Liver (tissue), 9 donors: Measurements from ENCODE around the gene GASK1B. TPM values are rescaled to one million over a fixed set of nuclear protein-coding genes. Genes with fewer than 3 reads are reported as not detected.

Experiments used
- DNase-seq: peaks from one replicate; pipeline ENCODE4 v3.0.0-alpha.2; 2017; ENCODE audit warnings: low spot score
- H3K27ac ChIP-seq, 2 donors: one replicate each; pipeline ENCODE4 v1.7.0; 2013; ENCODE audit warnings: inconsistent platforms in 2 of 2, low read length in 2 of 2, control low read depth in 1 of 2, low read depth in 1 of 2, mild to moderate bottlenecking in 1 of 2
- H3K27me3 ChIP-seq, 4 donors: one replicate each; pipeline versions ENCODE4 v1.6.1 to v1.7.0; 2013; ENCODE audit warnings: low read length in 3 of 4, inconsistent platforms in 1 of 4, mild to moderate bottlenecking in 1 of 4, moderate library complexity in 1 of 4; ENCODE audit not compliant: control insufficient read depth in 4 of 4, insufficient read depth in 4 of 4
- H3K36me3 ChIP-seq, 4 donors: one replicate each; pipeline versions ENCODE4 v1.6.1 to v1.7.0; 2013; ENCODE audit warnings: low read length in 3 of 4, mild to moderate bottlenecking in 3 of 4, low read depth in 1 of 4, moderate library complexity in 1 of 4; ENCODE audit not compliant: control insufficient read depth in 4 of 4, insufficient read depth in 3 of 4
- H3K4me1 ChIP-seq, 4 donors: one replicate each; pipeline versions ENCODE4 v1.6.1 to v1.7.0; 2013; ENCODE audit warnings: low read length in 3 of 4, mild to moderate bottlenecking in 3 of 4, moderate library complexity in 1 of 4; ENCODE audit not compliant: control insufficient read depth in 4 of 4, insufficient read depth in 4 of 4
- H3K4me3 ChIP-seq, 3 donors: one replicate each; pipeline versions ENCODE4 v1.6.1 to v1.7.0; 2013; ENCODE audit warnings: low read length in 3 of 3, control low read depth in 1 of 3, low read depth in 1 of 3, mild to moderate bottlenecking in 1 of 3
- H3K9ac ChIP-seq, 2 donors: one replicate each; pipeline ENCODE4 v1.7.0; 2013; ENCODE audit warnings: low read length in 2 of 2, mild to moderate bottlenecking in 2 of 2, moderate library complexity in 2 of 2, control low read depth in 1 of 2, low read depth in 1 of 2
- H3K9me3 ChIP-seq, 4 donors: one replicate each; pipeline versions ENCODE4 v1.6.1 to v1.7.0; 2013; ENCODE audit warnings: low read length in 3 of 4; ENCODE audit not compliant: control insufficient read depth in 4 of 4
- EGR1 ChIP-seq, 2 donors: IDR thresholded peaks; 2 replicates each; pipeline ENCODE4 v1.6.1; 2016 to 2018; ENCODE audit warnings: antibody characterized with exemption in 2 of 2, low read depth in 2 of 2
- FOXA1 ChIP-seq: IDR thresholded peaks from 2 replicates; pipeline ENCODE4 v1.6.1; 2016; ENCODE audit warnings: antibody characterized with exemption
- FOXA2 ChIP-seq: IDR thresholded peaks from 2 replicates; pipeline ENCODE4 v1.6.1; 2016; ENCODE audit warnings: antibody characterized with exemption
- GABPA ChIP-seq, 2 donors: IDR thresholded peaks in 1 of 2; conservative IDR thresholded peaks in 1 of 2; 2 replicates each; pipeline ENCODE4 v1.6.1; 2016; ENCODE audit warnings: antibody characterized with exemption in 2 of 2, mild to moderate bottlenecking in 1 of 2, moderate library complexity in 1 of 2
- HNF4A ChIP-seq, 2 donors: conservative IDR thresholded peaks; 2 replicates each; pipeline ENCODE4 v1.6.1; 2016; ENCODE audit warnings: antibody characterized with exemption in 2 of 2, mild to moderate bottlenecking in 2 of 2
- HNF4G ChIP-seq: IDR thresholded peaks from 2 replicates; pipeline ENCODE4 v1.6.1; 2016; ENCODE audit warnings: antibody characterized with exemption
- NR2F2 ChIP-seq: IDR thresholded peaks from 2 replicates; pipeline ENCODE4 v1.6.1; 2016; ENCODE audit warnings: antibody characterized with exemption
- SP1 ChIP-seq: IDR thresholded peaks from 2 replicates; pipeline ENCODE4 v1.6.1; 2018; ENCODE audit warnings: antibody characterized with exemption, mild to moderate bottlenecking
- YY1 ChIP-seq: IDR thresholded peaks from 2 replicates; pipeline ENCODE4 v1.6.1; 2016; ENCODE audit warnings: antibody characterized with exemption, mild to moderate bottlenecking
- WGBS: extraction: QIAGEN DNeasy Blood & Tissue Kit; methylation state at CpG from one replicate; pipeline ENCODE4 v1.1.7; 2013; 5-methylcytosine and 5-hydroxymethylcytosine counted together
- polyA plus RNA-seq, 2 donors: library from polyadenylated mRNA; stranded (reverse) in 1 of 2; unstranded in 1 of 2; fragments of 200-250 nt in 1 of 2; fragments of >200 nt in 1 of 2; fragmentation: Nextera tagmentation in 1 of 2; extraction: Ambion mirVana in 1 of 2; gene quantifications; one replicate each; pipeline versions ENCODE4 v1.2.1 to v1.2.3, GENCODE V29; 2013 to 2015
- total RNA-seq, 2 donors: library from RNA; depleted of rRNA; stranded (reverse); fragments of >200 nt; gene quantifications; one replicate each; pipeline ENCODE4 v1.2.3, GENCODE V29; 2014
- TF ChIP-seq, protein P1 (sequence below): IDR thresholded peaks from 2 replicates; pipeline ENCODE4 v1.6.1; 2016; ENCODE audit warnings: antibody characterized with exemption
- TF ChIP-seq, protein P2 (sequence below): IDR thresholded peaks from 2 replicates; pipeline ENCODE4 v1.6.1; 2016; ENCODE audit warnings: antibody characterized with exemption
- TF ChIP-seq, protein P3 (sequence below): IDR thresholded peaks from 2 replicates; pipeline ENCODE4 v1.6.1; 2016; ENCODE audit warnings: antibody characterized with exemption, mild to moderate bottlenecking
- TF ChIP-seq, protein P4 (sequence below): fragments of 150-350 bp; IDR thresholded peaks from 2 replicates; pipeline ENCODE4 v1.5.1; 2017; ENCODE audit warnings: improper control_type of control experiment, low read depth, low read length; ENCODE audit not compliant: missing input control
- donor health status: healthy.
- donor health status: healthy.
- donor health status: healthy.
- donor health status: healthy.
- donor health status: healthy.

GASK1B gene
- total and polyA plus RNA-seq, 4 donors, result 1.3 to 8.2 (median 4.4) TPM

DNA sequence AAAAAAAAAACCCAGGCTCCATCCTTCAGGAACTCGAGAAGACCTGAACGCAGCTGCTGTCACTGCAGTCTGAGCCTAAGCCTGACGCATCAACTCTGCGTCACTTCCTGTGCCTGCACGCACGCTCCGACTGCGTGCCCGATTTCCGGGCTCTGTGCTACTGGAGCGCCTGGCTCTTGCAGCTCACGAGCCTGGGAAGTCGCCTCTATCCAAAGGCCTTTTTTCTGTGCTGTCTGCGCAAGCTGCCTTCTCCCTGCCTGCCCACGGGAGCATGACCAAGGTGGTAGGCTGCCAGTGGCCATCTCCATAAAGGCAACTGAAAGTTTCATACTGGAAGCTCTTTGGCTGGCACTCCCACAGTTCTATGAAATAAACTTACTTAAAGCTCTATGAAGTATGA, 9.9 kb upstream of the GASK1B start:
- TF ChIP-seq HNF4G, result no peak
- TF ChIP-seq NR2F2, result no peak
- TF ChIP-seq, protein P1, sequence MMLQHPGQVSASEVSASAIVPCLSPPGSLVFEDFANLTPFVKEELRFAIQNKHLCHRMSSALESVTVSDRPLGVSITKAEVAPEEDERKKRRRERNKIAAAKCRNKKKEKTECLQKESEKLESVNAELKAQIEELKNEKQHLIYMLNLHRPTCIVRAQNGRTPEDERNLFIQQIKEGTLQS, result no peak
- TF ChIP-seq, protein P2, sequence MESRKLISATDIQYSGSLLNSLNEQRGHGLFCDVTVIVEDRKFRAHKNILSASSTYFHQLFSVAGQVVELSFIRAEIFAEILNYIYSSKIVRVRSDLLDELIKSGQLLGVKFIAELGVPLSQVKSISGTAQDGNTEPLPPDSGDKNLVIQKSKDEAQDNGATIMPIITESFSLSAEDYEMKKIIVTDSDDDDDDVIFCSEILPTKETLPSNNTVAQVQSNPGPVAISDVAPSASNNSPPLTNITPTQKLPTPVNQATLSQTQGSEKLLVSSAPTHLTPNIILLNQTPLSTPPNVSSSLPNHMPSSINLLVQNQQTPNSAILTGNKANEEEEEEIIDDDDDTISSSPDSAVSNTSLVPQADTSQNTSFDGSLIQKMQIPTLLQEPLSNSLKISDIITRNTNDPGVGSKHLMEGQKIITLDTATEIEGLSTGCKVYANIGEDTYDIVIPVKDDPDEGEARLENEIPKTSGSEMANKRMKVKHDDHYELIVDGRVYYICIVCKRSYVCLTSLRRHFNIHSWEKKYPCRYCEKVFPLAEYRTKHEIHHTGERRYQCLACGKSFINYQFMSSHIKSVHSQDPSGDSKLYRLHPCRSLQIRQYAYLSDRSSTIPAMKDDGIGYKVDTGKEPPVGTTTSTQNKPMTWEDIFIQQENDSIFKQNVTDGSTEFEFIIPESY, result no peak
- TF ChIP-seq HNF4A (conservative IDR thresholded peaks at IDR 0.05), result no peak
- TF ChIP-seq EGR1 (IDR thresholded peaks at IDR 0.05; ENCODE audit: low read depth in 2 of 2), result no peak
- TF ChIP-seq, protein P3, sequence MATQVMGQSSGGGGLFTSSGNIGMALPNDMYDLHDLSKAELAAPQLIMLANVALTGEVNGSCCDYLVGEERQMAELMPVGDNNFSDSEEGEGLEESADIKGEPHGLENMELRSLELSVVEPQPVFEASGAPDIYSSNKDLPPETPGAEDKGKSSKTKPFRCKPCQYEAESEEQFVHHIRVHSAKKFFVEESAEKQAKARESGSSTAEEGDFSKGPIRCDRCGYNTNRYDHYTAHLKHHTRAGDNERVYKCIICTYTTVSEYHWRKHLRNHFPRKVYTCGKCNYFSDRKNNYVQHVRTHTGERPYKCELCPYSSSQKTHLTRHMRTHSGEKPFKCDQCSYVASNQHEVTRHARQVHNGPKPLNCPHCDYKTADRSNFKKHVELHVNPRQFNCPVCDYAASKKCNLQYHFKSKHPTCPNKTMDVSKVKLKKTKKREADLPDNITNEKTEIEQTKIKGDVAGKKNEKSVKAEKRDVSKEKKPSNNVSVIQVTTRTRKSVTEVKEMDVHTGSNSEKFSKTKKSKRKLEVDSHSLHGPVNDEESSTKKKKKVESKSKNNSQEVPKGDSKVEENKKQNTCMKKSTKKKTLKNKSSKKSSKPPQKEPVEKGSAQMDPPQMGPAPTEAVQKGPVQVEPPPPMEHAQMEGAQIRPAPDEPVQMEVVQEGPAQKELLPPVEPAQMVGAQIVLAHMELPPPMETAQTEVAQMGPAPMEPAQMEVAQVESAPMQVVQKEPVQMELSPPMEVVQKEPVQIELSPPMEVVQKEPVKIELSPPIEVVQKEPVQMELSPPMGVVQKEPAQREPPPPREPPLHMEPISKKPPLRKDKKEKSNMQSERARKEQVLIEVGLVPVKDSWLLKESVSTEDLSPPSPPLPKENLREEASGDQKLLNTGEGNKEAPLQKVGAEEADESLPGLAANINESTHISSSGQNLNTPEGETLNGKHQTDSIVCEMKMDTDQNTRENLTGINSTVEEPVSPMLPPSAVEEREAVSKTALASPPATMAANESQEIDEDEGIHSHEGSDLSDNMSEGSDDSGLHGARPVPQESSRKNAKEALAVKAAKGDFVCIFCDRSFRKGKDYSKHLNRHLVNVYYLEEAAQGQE, result no peak
- no peak for TF ChIP-seq FOXA1
- Histone ChIP-seq H3K36me3 (no peaks in the 10 kb centered on the region), H3K9ac (no peak overlapping the region), H3K27me3 (peaks cover 0 to 3% (median 0%) of the 10 kb centered on the region in 4 donors), H3K4me1 (no peaks in the 10 kb centered on the region), H3K4me3 (no peak overlapping the region), H3K27ac (no peak overlapping the region), H3K9me3 (peaks cover 0 to 3% (median 0%) of the 10 kb centered on the region in 4 donors)
- WGBS, result 92% methylated on average over 15 of the region's 15 CpGs
- no peak for DNase-seq

DNA sequence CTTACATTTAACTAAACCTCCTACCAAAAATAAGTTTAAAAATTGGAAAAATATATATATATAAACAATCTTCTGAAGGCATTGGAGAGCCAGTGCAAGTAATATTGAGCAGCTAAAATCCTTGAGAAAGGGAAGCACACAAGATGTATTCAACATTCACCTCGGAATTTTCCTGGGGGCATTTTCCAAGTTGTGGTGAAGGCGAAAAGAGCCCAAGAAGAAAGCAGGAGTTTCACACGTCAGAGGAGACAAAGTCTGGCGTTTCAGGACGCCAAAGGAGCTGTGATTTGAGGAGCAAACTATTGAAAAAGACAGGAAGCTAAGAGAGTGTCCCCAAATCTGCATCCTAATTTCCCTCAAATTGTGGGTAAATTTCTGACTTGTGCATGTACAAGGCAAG, 9.1 kb upstream of the GASK1B start:
- no peak for DNase-seq
- H3K4me3 ChIP-seq, result no peak overlapping the region
- TF ChIP-seq SP1 (no peak), FOXA1 (no peak), FOXA2 (no peak), HNF4A (conservative IDR thresholded peaks at IDR 0.05) (no peak), YY1 (no peak), GABPA (IDR thresholded peaks at IDR 0.05 in 1 of 2, conservative IDR thresholded peaks at IDR 0.05 in 1 of 2) (no peak), NR2F2 (no peak), HNF4G (no peak), EGR1 (IDR thresholded peaks at IDR 0.05; ENCODE audit: low read depth in 2 of 2) (no peak)
- TF ChIP-seq, protein P2, result no peak
- TF ChIP-seq, protein P4, sequence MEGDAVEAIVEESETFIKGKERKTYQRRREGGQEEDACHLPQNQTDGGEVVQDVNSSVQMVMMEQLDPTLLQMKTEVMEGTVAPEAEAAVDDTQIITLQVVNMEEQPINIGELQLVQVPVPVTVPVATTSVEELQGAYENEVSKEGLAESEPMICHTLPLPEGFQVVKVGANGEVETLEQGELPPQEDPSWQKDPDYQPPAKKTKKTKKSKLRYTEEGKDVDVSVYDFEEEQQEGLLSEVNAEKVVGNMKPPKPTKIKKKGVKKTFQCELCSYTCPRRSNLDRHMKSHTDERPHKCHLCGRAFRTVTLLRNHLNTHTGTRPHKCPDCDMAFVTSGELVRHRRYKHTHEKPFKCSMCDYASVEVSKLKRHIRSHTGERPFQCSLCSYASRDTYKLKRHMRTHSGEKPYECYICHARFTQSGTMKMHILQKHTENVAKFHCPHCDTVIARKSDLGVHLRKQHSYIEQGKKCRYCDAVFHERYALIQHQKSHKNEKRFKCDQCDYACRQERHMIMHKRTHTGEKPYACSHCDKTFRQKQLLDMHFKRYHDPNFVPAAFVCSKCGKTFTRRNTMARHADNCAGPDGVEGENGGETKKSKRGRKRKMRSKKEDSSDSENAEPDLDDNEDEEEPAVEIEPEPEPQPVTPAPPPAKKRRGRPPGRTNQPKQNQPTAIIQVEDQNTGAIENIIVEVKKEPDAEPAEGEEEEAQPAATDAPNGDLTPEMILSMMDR, result no peak
- TF ChIP-seq, protein P1, result no peak
- no peak overlapping the region for H3K9ac ChIP-seq
- H3K27ac ChIP-seq, result no peak overlapping the region
- H3K27me3 ChIP-seq, result peaks cover 0 to 3% (median 0%) of the 10 kb centered on the region in 4 donors
- 78% methylated on average over 5 of the region's 5 CpGs for WGBS
- no peaks in the 10 kb centered on the region for H3K36me3 ChIP-seq
- peaks cover 0 to 3% (median 0%) of the 10 kb centered on the region in 4 donors for H3K9me3 ChIP-seq
- H3K4me1 ChIP-seq, result no peaks in the 10 kb centered on the region
